Psoas muscle (tissue), 7 donors: ENCODE results near the gene VWA1. TPM values are rescaled to one million over a fixed set of nuclear protein-coding genes. Genes with fewer than 3 reads are reported as not detected.

Experiments
- polyA plus RNA-seq, 3 donors: library from polyadenylated mRNA; stranded (reverse); fragments of 200-250 nt; gene quantifications; one replicate each; pipeline ENCODE4 v1.2.3, GENCODE V29; 2013
- total RNA-seq, 4 donors: library from RNA; stranded (reverse); fragmentation: NEBNext Ultra II Directional in 2 of 4; extraction: Animal tissue kit (Norgen Biotek cat#: 25700) in 2 of 4; gene quantifications; one replicate each; pipeline versions ENCODE4 v1.2.1 to v1.2.4, GENCODE V29; 2021 to 2023
- donor health status: healthy with polysubstance abuse.
- donor health status: DM: no; HTN: no; CAD: no; lungs with moderate emphysema.
- donor health status: Bipolar disorder and iron deficiency.
- donor health status: healthy.
- donor health status: DM: no; HTN: no; CAD: no.
- donor health status: DM: no; HTN: no; CAD: no.
- donor health status: DM: yes; HTN: yes; CAD: no.

The VWA1 gene
- total and polyA plus RNA-seq, 7 donors, result 1.4 to 25.3 (median 7.8) TPM

Other genes starting within 250 kb of the VWA1 start
- under 1 TPM in 1 of 4 donors, not detected in 3; 0.27 TPM for gene TNFRSF18, start 229.1 kb upstream of the VWA1 start, total RNA-seq
- under 1 TPM; 0.04 to 0.76 (median 0.13) TPM for gene TNFRSF18, start 229.1 kb upstream of the VWA1 start, polyA plus RNA-seq
- gene TNFRSF4, start 221.5 kb upstream of the VWA1 start, total RNA-seq, result 1 to 10 TPM; 1.4 to 4.6 (median 3.7) TPM
- 1 to 10 TPM; 1.7 to 3.8 (median 2.6) TPM for gene TNFRSF4, start 221.5 kb upstream of the VWA1 start, polyA plus RNA-seq
- 100 to 1,000 TPM in 1 of 4 donors, 10 to 100 TPM in 3; 70.6 to 109 (median 82.5) TPM for gene SDF4, start 203.7 kb upstream of the VWA1 start, total RNA-seq
- 100 to 1,000 TPM in 2 of 3 donors, 10 to 100 TPM in 1; 67.5 to 129 (median 108) TPM for gene SDF4, start 203.7 kb upstream of the VWA1 start, polyA plus RNA-seq
- gene B3GALT6, start 203.5 kb upstream of the VWA1 start, total RNA-seq, result 10 to 100 TPM in 3 of 4 donors, 1 to 10 TPM in 1; 8.9 to 13.7 (median 11.1) TPM
- 10 to 100 TPM in 2 of 3 donors, 1 to 10 TPM in 1; 7.7 to 30.3 (median 15.6) TPM for gene B3GALT6, start 203.5 kb upstream of the VWA1 start, polyA plus RNA-seq
- 1 to 10 TPM in 2 of 4 donors, under 1 TPM in 2; 0.75 to 1.4 (median 1.0) TPM for gene C1QTNF12, start 189.0 kb upstream of the VWA1 start, total RNA-seq
- under 1 TPM; 0.13 to 0.98 (median 0.36) TPM for gene C1QTNF12, start 189.0 kb upstream of the VWA1 start, polyA plus RNA-seq
- gene UBE2J2, start 161.8 kb upstream of the VWA1 start, total RNA-seq, result 10 to 100 TPM; 36.8 to 48.1 (median 42.4) TPM
- 10 to 100 TPM; 44.9 to 80.9 (median 62.3) TPM for gene UBE2J2, start 161.8 kb upstream of the VWA1 start, polyA plus RNA-seq
- 1 to 10 TPM; 1.4 to 3.5 (median 1.4) TPM for gene SCNN1D, start 155.3 kb upstream of the VWA1 start, total RNA-seq
- gene SCNN1D, start 155.3 kb upstream of the VWA1 start, polyA plus RNA-seq, result 1 to 10 TPM in 2 of 3 donors, under 1 TPM in 1; 0.48 to 2.0 (median 1.6) TPM
- gene ACAP3, start 127.8 kb upstream of the VWA1 start, total RNA-seq, result 10 to 100 TPM; 20.8 to 32.0 (median 26.3) TPM
- gene ACAP3, start 127.8 kb upstream of the VWA1 start, polyA plus RNA-seq, result 10 to 100 TPM; 14.7 to 23.7 (median 15.5) TPM
- gene PUSL1, start 127.1 kb upstream of the VWA1 start, total RNA-seq, result 1 to 10 TPM; 3.7 to 7.3 (median 5.8) TPM
- gene PUSL1, start 127.1 kb upstream of the VWA1 start, polyA plus RNA-seq, result 1 to 10 TPM; 7.9 to 9.1 (median 9.0) TPM
- gene INTS11, start 111.0 kb upstream of the VWA1 start, total RNA-seq, result 10 to 100 TPM; 55.6 to 80.8 (median 64.0) TPM
- gene INTS11, start 111.0 kb upstream of the VWA1 start, polyA plus RNA-seq, result 10 to 100 TPM; 71.2 to 72.7 (median 71.8) TPM
- gene CPTP, start 110.9 kb upstream of the VWA1 start, total RNA-seq, result 10 to 100 TPM; 18.2 to 39.5 (median 23.8) TPM
- 10 to 100 TPM; 31.3 to 38.1 (median 33.4) TPM for gene CPTP, start 110.9 kb upstream of the VWA1 start, polyA plus RNA-seq
- gene TAS1R3, start 104.4 kb upstream of the VWA1 start, total RNA-seq, result under 1 TPM in 3 of 4 donors, not detected in 1; 0.06 to 0.10 (median 0.06) TPM
- under 1 TPM; 0.08 to 0.25 (median 0.18) TPM for gene TAS1R3, start 104.4 kb upstream of the VWA1 start, polyA plus RNA-seq
- 100 to 1,000 TPM; 162 to 215 (median 210) TPM for gene DVL1, start 86.3 kb upstream of the VWA1 start, total RNA-seq
- 100 to 1,000 TPM; 183 to 209 (median 206) TPM for gene DVL1, start 86.3 kb upstream of the VWA1 start, polyA plus RNA-seq
- 10 to 100 TPM in 3 of 4 donors, 1 to 10 TPM in 1; 7.2 to 24.3 (median 13.5) TPM for gene MXRA8, start 77.1 kb upstream of the VWA1 start, total RNA-seq
- gene MXRA8, start 77.1 kb upstream of the VWA1 start, polyA plus RNA-seq, result 10 to 100 TPM in 2 of 3 donors, 1 to 10 TPM in 1; 9.8 to 16.9 (median 10.1) TPM
- gene AURKAIP1, start 60.5 kb upstream of the VWA1 start, total RNA-seq, result 100 to 1,000 TPM; 180 to 194 (median 183) TPM
- 100 to 1,000 TPM; 306 to 534 (median 341) TPM for gene AURKAIP1, start 60.5 kb upstream of the VWA1 start, polyA plus RNA-seq
- 10 to 100 TPM; 40.2 to 71.8 (median 46.1) TPM for gene CCNL2, start 36.4 kb upstream of the VWA1 start, total RNA-seq
- 10 to 100 TPM; 50.1 to 59.3 (median 54.7) TPM for gene CCNL2, start 36.4 kb upstream of the VWA1 start, polyA plus RNA-seq
- gene MRPL20, start 28.4 kb upstream of the VWA1 start, total RNA-seq, result 100 to 1,000 TPM; 114 to 159 (median 143) TPM
- gene MRPL20, start 28.4 kb upstream of the VWA1 start, polyA plus RNA-seq, result 100 to 1,000 TPM; 211 to 308 (median 255) TPM
- gene ANKRD65, start 14.4 kb upstream of the VWA1 start, total RNA-seq, result 1 to 10 TPM in 3 of 4 donors, under 1 TPM in 1; 0.77 to 5.4 (median 3.0) TPM
- 1 to 10 TPM; 1.1 to 2.9 (median 1.6) TPM for gene ANKRD65, start 14.4 kb upstream of the VWA1 start, polyA plus RNA-seq
- under 1 TPM; 0.47 to 0.99 (median 0.61) TPM for gene ATAD3C, start 14.0 kb downstream of the VWA1 start, total RNA-seq
- under 1 TPM; 0.12 to 0.61 (median 0.13) TPM for gene ATAD3C, start 14.0 kb downstream of the VWA1 start, polyA plus RNA-seq
- 10 to 100 TPM in 1 of 4 donors, 1 to 10 TPM in 3; 4.6 to 11.8 (median 9.0) TPM for gene ATAD3B, start 36.1 kb downstream of the VWA1 start, total RNA-seq
- gene ATAD3B, start 36.1 kb downstream of the VWA1 start, polyA plus RNA-seq, result 10 to 100 TPM in 2 of 3 donors, 1 to 10 TPM in 1; 9.6 to 19.4 (median 12.3) TPM
- 10 to 100 TPM; 20.6 to 33.5 (median 24.1) TPM for gene ATAD3A, start 76.5 kb downstream of the VWA1 start, total RNA-seq
- gene ATAD3A, start 76.5 kb downstream of the VWA1 start, polyA plus RNA-seq, result 10 to 100 TPM; 35.6 to 48.6 (median 41.4) TPM
- gene TMEM240, start 104.9 kb downstream of the VWA1 start, total RNA-seq, result 1 to 10 TPM in 3 of 4 donors, under 1 TPM in 1; 0.88 to 1.4 (median 1.2) TPM
- gene TMEM240, start 104.9 kb downstream of the VWA1 start, polyA plus RNA-seq, result 1 to 10 TPM in 1 of 3 donors, under 1 TPM in 2; 0.55 to 1.8 (median 0.98) TPM
- gene SSU72, start 139.2 kb downstream of the VWA1 start, total RNA-seq, result 100 to 1,000 TPM; 130 to 185 (median 167) TPM
- gene SSU72, start 139.2 kb downstream of the VWA1 start, polyA plus RNA-seq, result 100 to 1,000 TPM; 137 to 207 (median 192) TPM
- gene FNDC10, start 164.4 kb downstream of the VWA1 start, total RNA-seq, result under 1 TPM in 3 of 4 donors, not detected in 1; 0.44 to 0.89 (median 0.82) TPM
- gene FNDC10, start 164.4 kb downstream of the VWA1 start, polyA plus RNA-seq, result under 1 TPM; 0.15 to 0.96 (median 0.34) TPM
- gene MIB2, start 179.8 kb downstream of the VWA1 start, total RNA-seq, result 100 to 1,000 TPM in 1 of 4 donors, 10 to 100 TPM in 3; 66.5 to 106 (median 75.4) TPM
- gene MIB2, start 179.8 kb downstream of the VWA1 start, polyA plus RNA-seq, result 10 to 100 TPM; 41.8 to 80.5 (median 78.7) TPM
- 1 to 10 TPM in 1 of 4 donors, under 1 TPM in 2, not detected in 1; 0.32 to 1.8 (median 0.64) TPM for gene MMP23B, start 196.5 kb downstream of the VWA1 start, total RNA-seq
- under 1 TPM in 2 of 3 donors, not detected in 1; 0.25 to 0.29 TPM for gene MMP23B, start 196.5 kb downstream of the VWA1 start, polyA plus RNA-seq
- 10 to 100 TPM; 30.6 to 43.0 (median 36.4) TPM for gene CDK11B, start 223.3 kb downstream of the VWA1 start, total RNA-seq
- gene CDK11B, start 223.3 kb downstream of the VWA1 start, polyA plus RNA-seq, result 10 to 100 TPM; 42.1 to 72.8 (median 55.2) TPM